GM18909 (cell line): ENCODE data around the gene CAMTA1.

Experiments
- ATAC-seq: cut with Tn5 transposase; IDR thresholded peaks from one replicate; pipeline ENCODE4 v1.9.1; 2021; ENCODE audit warnings: mild to moderate bottlenecking; ENCODE audit not compliant: unreplicated experiment, poor library complexity

Gene CAMTA1

GRCh38 chr1:7504438-7504720 lies 719.1 kb downstream of the CAMTA1 start:
- ATAC-seq: no peak

GRCh38 chr1:7505094-7505770 lies 720.0 kb downstream of the CAMTA1 start:
- ATAC-seq: no peak

- ATAC-seq: no peak
Observed at GRCh38 chr1:7505771-7506453, 720.7 kb downstream of the CAMTA1 start.

GRCh38 chr1:7506454-7507284 lies 721.4 kb downstream of the CAMTA1 start:
- no peak for ATAC-seq

GRCh38 chr1:7507285-7508019 lies 722.2 kb downstream of the CAMTA1 start:
- ATAC-seq: no peak

GRCh38 chr1:7508052-7508933 lies 723.0 kb downstream of the CAMTA1 start:
- ATAC-seq: no peak

GRCh38 chr1:7508934-7509519 lies 723.8 kb downstream of the CAMTA1 start:
- no peak for ATAC-seq

GRCh38 chr1:7509598-7509997 lies 724.3 kb downstream of the CAMTA1 start:
- no peak for ATAC-seq

GRCh38 chr1:7510389-7510931 lies 725.2 kb downstream of the CAMTA1 start:
- no peak for ATAC-seq

- no peak for ATAC-seq
Observed at GRCh38 chr1:7511381-7511780, 726.1 kb downstream of the CAMTA1 start.

GRCh38 chr1:7513081-7513480 lies 727.8 kb downstream of the CAMTA1 start:
- no peak for ATAC-seq

GRCh38 chr1:7515175-7515574 lies 729.9 kb downstream of the CAMTA1 start:
- no peak for ATAC-seq

- no peak for ATAC-seq
Observed at GRCh38 chr1:7515904-7516303, 730.6 kb downstream of the CAMTA1 start.

GRCh38 chr1:7516341-7516740 lies 731.1 kb downstream of the CAMTA1 start:
- no peak for ATAC-seq

GRCh38 chr1:7516929-7517328 lies 731.7 kb downstream of the CAMTA1 start:
- no peak for ATAC-seq

GRCh38 chr1:7517611-7518330 lies 732.5 kb downstream of the CAMTA1 start:
- no peak for ATAC-seq

- no peak for ATAC-seq
Observed at GRCh38 chr1:7518411-7518810, 733.2 kb downstream of the CAMTA1 start.

- ATAC-seq: no peak
Observed at GRCh38 chr1:7519181-7519860, 734.1 kb downstream of the CAMTA1 start.
